H9 (cell line): Measurements from ENCODE around the gene TMEM50B. TPM values are rescaled to one million over a fixed set of nuclear protein-coding genes. Genes with fewer than 3 reads are reported as not detected.

ENCODE experiments used
- DNase-seq: peaks from one replicate; pipeline ENCODE4 v3.0.0-alpha.2; 2017
- H2AFZ ChIP-seq: one replicate; pipeline ENCODE4 v1.6.1; 2013; ENCODE audit warnings: mild to moderate bottlenecking, low read length, control low read depth, moderate library complexity
- H2AK5ac ChIP-seq: 2 replicates; pipeline ENCODE4 v1.6.1; 2013; ENCODE audit warnings: low read length, control low read depth, mixed read lengths; ENCODE audit not compliant: insufficient read length
- H2BK120ac ChIP-seq: one replicate; pipeline ENCODE4 v1.6.1; 2013; ENCODE audit warnings: low read depth, mild to moderate bottlenecking, low read length, control low read depth, inconsistent platforms; ENCODE audit not compliant: poor library complexity, severe bottlenecking
- H2BK12ac ChIP-seq: 2 replicates; pipeline ENCODE4 v1.6.1; 2013; ENCODE audit warnings: low read length, control low read depth, mixed read lengths, low read depth; ENCODE audit not compliant: insufficient read length
- H2BK15ac ChIP-seq: 2 replicates; pipeline ENCODE4 v1.6.1; 2013; ENCODE audit warnings: low read depth, low read length, control low read depth
- H2BK20ac ChIP-seq: one replicate; pipeline ENCODE4 v1.6.1; 2013; ENCODE audit warnings: low read depth, mild to moderate bottlenecking, low read length, control low read depth, inconsistent platforms; ENCODE audit not compliant: poor library complexity, severe bottlenecking
- H2BK5ac ChIP-seq: 2 replicates; pipeline ENCODE4 v1.6.1; 2013; ENCODE audit warnings: low read length, control low read depth, mixed read lengths; ENCODE audit not compliant: insufficient read length
- H3K14ac ChIP-seq: 2 replicates; pipeline ENCODE4 v1.6.1; 2013; ENCODE audit warnings: low read length, control low read depth; ENCODE audit not compliant: insufficient read depth
- H3K18ac ChIP-seq: 2 replicates; pipeline ENCODE4 v1.6.1; 2013; ENCODE audit warnings: low read depth, mild to moderate bottlenecking, mixed read lengths, low read length, control low read depth; ENCODE audit not compliant: insufficient read length
- H3K23ac ChIP-seq: 2 replicates; pipeline ENCODE4 v1.6.1; 2013; ENCODE audit warnings: low read length, control low read depth, mixed read lengths, low read depth; ENCODE audit not compliant: insufficient read length
- H3K23me2 ChIP-seq: 2 replicates; pipeline ENCODE4 v1.6.1; 2013; ENCODE audit warnings: low read depth, mild to moderate bottlenecking, mixed read lengths, low read length, control low read depth; ENCODE audit not compliant: insufficient read length, poor library complexity, severe bottlenecking
- H3K27ac ChIP-seq: 2 replicates; pipeline ENCODE4 v1.5.1; 2013; ENCODE audit warnings: low read length, control low read depth, mixed read lengths, low read depth; ENCODE audit not compliant: insufficient read length
- H3K27me3 ChIP-seq: 2 replicates; pipeline ENCODE4 v1.6.1; 2013; ENCODE audit warnings: low read length, control low read depth, inconsistent platforms; ENCODE audit not compliant: insufficient read depth
- H3K4ac ChIP-seq: 2 replicates; pipeline ENCODE4 v1.6.1; 2013; ENCODE audit warnings: low read depth, mild to moderate bottlenecking, control low read depth, inconsistent platforms, low read length, moderate library complexity
- H3K4me1 ChIP-seq: 2 replicates; pipeline ENCODE4 v1.6.1; 2013; ENCODE audit warnings: low read length, control low read depth, inconsistent platforms; ENCODE audit not compliant: insufficient read depth
- H3K4me2 ChIP-seq: 2 replicates; pipeline ENCODE4 v1.6.1; 2013; ENCODE audit warnings: low read length, control low read depth, mixed read lengths; ENCODE audit not compliant: insufficient read length, insufficient read depth
- H3K56ac ChIP-seq: 2 replicates; pipeline ENCODE4 v1.6.1; 2013; ENCODE audit warnings: low read depth, mild to moderate bottlenecking, mixed read lengths, low read length, control low read depth; ENCODE audit not compliant: insufficient read length
- H3K79me1 ChIP-seq: 2 replicates; pipeline ENCODE4 v1.6.1; 2013; ENCODE audit warnings: low read depth, mild to moderate bottlenecking, moderate library complexity, low read length, control low read depth, inconsistent platforms; ENCODE audit not compliant: insufficient read depth, poor library complexity, severe bottlenecking
- H3K79me2 ChIP-seq: 2 replicates; pipeline ENCODE4 v1.6.1; 2013; ENCODE audit warnings: low read length, control low read depth, inconsistent platforms; ENCODE audit not compliant: insufficient read depth
- H3K9ac ChIP-seq: 2 replicates; pipeline ENCODE4 v1.6.1; 2013; ENCODE audit warnings: low read length, control low read depth, mixed read lengths; ENCODE audit not compliant: insufficient read length; ENCODE audit errors: extremely low read depth
- H3K9me3 ChIP-seq: one replicate; pipeline ENCODE4 v1.6.1; 2013; ENCODE audit warnings: low read depth, low read length, inconsistent platforms; ENCODE audit not compliant: control insufficient read depth
- H3T11ph ChIP-seq: one replicate; pipeline ENCODE4 v1.6.1; 2013; ENCODE audit warnings: mild to moderate bottlenecking, low read length, control low read depth, inconsistent platforms
- H4K20me1 ChIP-seq: one replicate; pipeline ENCODE4 v1.6.1; 2013; ENCODE audit not compliant: control insufficient read depth, insufficient read length, insufficient read depth
- H4K5ac ChIP-seq: 2 replicates; pipeline ENCODE4 v1.6.1; 2013; ENCODE audit warnings: low read depth, mild to moderate bottlenecking, mixed read lengths, low read length, control low read depth; ENCODE audit not compliant: insufficient read length
- H4K8ac ChIP-seq: replicated peaks from 2 replicates; pipeline ENCODE4 v1.6.1; 2013; ENCODE audit warnings: low read length, control low read depth, mixed read lengths, low read depth; ENCODE audit not compliant: insufficient read length
- H4K91ac ChIP-seq: 2 replicates; pipeline ENCODE4 v1.6.1; 2013; ENCODE audit warnings: low read depth, mild to moderate bottlenecking, moderate library complexity, mixed read lengths, low read length, control low read depth; ENCODE audit not compliant: insufficient read length
- H3K27ac Mint-ChIP-seq, 3 experiments: 2 replicates in 2 of 3; 3 replicates in 1 of 3; pipeline ENCODE4 v1.8.0; 2020 to 2021; ENCODE audit warnings: mixed read lengths in 3 of 3, mild to moderate bottlenecking in 1 of 3, moderate library complexity in 1 of 3
- H3K27me3 Mint-ChIP-seq: 2 replicates; pipeline ENCODE4 v1.8.0; 2021; ENCODE audit warnings: low read depth, mild to moderate bottlenecking, moderate library complexity, mixed read lengths
- H3K36me3 Mint-ChIP-seq, 3 experiments: 2 replicates in 2 of 3; 3 replicates in 1 of 3; pipeline ENCODE4 v1.8.0; 2020 to 2021; ENCODE audit warnings: low read depth in 3 of 3, mixed read lengths in 3 of 3; ENCODE audit not compliant: insufficient read depth in 1 of 3
- H3K4me1 Mint-ChIP-seq, 2 experiments: 2 replicates each; pipeline ENCODE4 v1.8.0; 2020; ENCODE audit warnings: mixed read lengths in 2 of 2
- H3K4me3 Mint-ChIP-seq, 2 experiments: 2 replicates in 1 of 2; 3 replicates in 1 of 2; pipeline ENCODE4 v1.8.0; 2020 to 2021; ENCODE audit warnings: mild to moderate bottlenecking in 2 of 2, mixed read lengths in 2 of 2, moderate library complexity in 1 of 2
- H3K9me3 Mint-ChIP-seq, 2 experiments: 2 replicates in 1 of 2; 3 replicates in 1 of 2; pipeline ENCODE4 v1.8.0; 2020; ENCODE audit warnings: mild to moderate bottlenecking in 2 of 2, mixed read lengths in 2 of 2, moderate library complexity in 1 of 2
- CTCF ChIP-seq: fragments of 200-600 bp; sonication (generic); conservative IDR thresholded peaks from 3 replicates; pipeline ENCODE4 v1.8.0; 2021; ENCODE audit warnings: antibody characterized with exemption, mild to moderate bottlenecking
- WGBS: extraction: QIAGEN DNeasy Blood & Tissue Kit; methylation state at CpG from one replicate; pipeline ENCODE4 v1.1.7; 2013; ENCODE audit warnings: missing lambda C conversion rate, low lambda C conversion rate, mixed read lengths; ENCODE audit not compliant: insufficient read length; ENCODE audit errors: extremely low coverage; 5-methylcytosine and 5-hydroxymethylcytosine counted together
- total RNA-seq: library from RNA; stranded (reverse); gene quantifications from 2 replicates; pipeline ENCODE4 v1.2.1, GENCODE V29; 2021

The TMEM50B gene
- total RNA-seq, 1 experiment from 2014 or later = 17.6 TPM

GRCh38 chr21:33487996-33488395 is 8.2 kb upstream of the TMEM50B start:
- Histone ChIP-seq H4K20me1 (no peaks in the 10 kb centered on the region), H3K56ac (no peak overlapping the region), H3K79me2 (no peaks in the 10 kb centered on the region), H3K14ac (no peak overlapping the region), H3T11ph (no peak overlapping the region), H2BK120ac (no peak overlapping the region), H4K91ac (no peak overlapping the region), H2BK5ac (no peak overlapping the region), H4K8ac (no peak overlapping the region), H3K9me3 (no peaks in the 10 kb centered on the region), H2BK20ac (no peak overlapping the region), H2BK12ac (no peak overlapping the region), H3K18ac (no peak overlapping the region), H3K23me2 (peaks cover 7% of the 10 kb centered on the region), H3K4ac (no peak overlapping the region), H2AK5ac (no peak overlapping the region), H2BK15ac (no peak overlapping the region), H3K79me1 (no peaks in the 10 kb centered on the region), H3K4me2 (no peak overlapping the region), H3K4me1 (0 out of 2 replicates have a peak, but pooled peaks cover 2% of the 10 kb centered on the region), H4K5ac (no peak overlapping the region), H3K23ac (no peak overlapping the region), H3K27ac (no peak overlapping the region), H3K9ac (no peak overlapping the region), H2AFZ (no peak overlapping the region), H3K27me3 (no peaks in the 10 kb centered on the region)
- H3K4me3 Mint-ChIP-seq = no peak overlapping the region
- WGBS = no CpG with 5 or more reads among the region's 5 CpGs
- H3K4me1 Mint-ChIP-seq = peaks cover 9 to 10% of the 10 kb centered on the region in 2 experiments
- peaks cover 0 to 13% (median 11%) of the 10 kb centered on the region in 3 experiments; a peak in 5 of 7 replicates for H3K36me3 Mint-ChIP-seq
- no peak for DNase-seq
- H3K9me3 Mint-ChIP-seq = no peaks in the 10 kb centered on the region
- TF ChIP-seq CTCF = no peak
- no peak overlapping the region for H3K27ac Mint-ChIP-seq
- no peaks in the 10 kb centered on the region for H3K27me3 Mint-ChIP-seq
